D721Med (cell line): ENCODE data around the gene ASIP.

Experiments
- DNase-seq: peaks from one replicate; pipeline ENCODE4 v3.0.0; 2011; ENCODE audit warnings: low spot score; ENCODE audit not compliant: insufficient read length
- FAIRE-seq: peaks from 2 replicates; lab custom pipeline; 2011; peaks lifted over from hg19 to GRCh38; lab: Jason Lieb, UNC
- CTCF ChIP-seq: IDR thresholded peaks from 2 replicates; pipeline ENCODE4 v1.5.1; 2012; ENCODE audit warnings: mild to moderate bottlenecking, control low read depth; ENCODE audit not compliant: insufficient read depth; ENCODE audit errors: missing control alignments

The ASIP gene

GRCh38 chr20:34315236-34315635, 74.0 kb downstream of the ASIP start:
- FAIRE-seq (no peak), DNase-seq (no peak)
- no peak for TF ChIP-seq CTCF

- no peak for TF ChIP-seq CTCF
- DNase-seq (no peak), FAIRE-seq (no peak)
Observed at GRCh38 chr20:34316196-34316814, 75.1 kb downstream of the ASIP start.
